CD4-positive, alpha-beta memory T cell (primary cell): ENCODE results near the gene C3orf33. TPM values are rescaled to one million over a fixed set of nuclear protein-coding genes. Genes with fewer than 3 reads are reported as not detected.

ENCODE experiments used
- CTCF ChIA-PET: fragments of 350-600 bp; sonication (Branson Sonifier 250); formaldehyde crosslinking; loops from one replicate; lab custom pipeline; 2021; ENCODE audit warnings: inconsistent platforms; ENCODE audit not compliant: partially characterized antibody; lab: Charles Lee
- POLR2A ChIA-PET: fragments of 350-600 bp; sonication (Branson Sonifier 250); formaldehyde crosslinking; loops from one replicate; lab custom pipeline; 2021; ENCODE audit not compliant: partially characterized antibody; lab: Charles Lee
- DNase-seq, 5 donors: peaks; one replicate each; pipeline versions ENCODE4 v3.0.0 to v3.0.0-alpha.2; 2020 to 2022; ENCODE audit warnings: mixed read lengths in 1 of 5
- H3K27ac ChIP-seq: one replicate; pipeline ENCODE4 v1.7.0; 2013; ENCODE audit warnings: low read depth, low read length
- H3K27me3 ChIP-seq: 2 replicates; pipeline ENCODE4 v1.7.0; 2013; ENCODE audit warnings: mild to moderate bottlenecking, low read length, moderate library complexity; ENCODE audit not compliant: insufficient read depth
- H3K36me3 ChIP-seq: 2 replicates; pipeline ENCODE4 v1.7.0; 2013; ENCODE audit warnings: mild to moderate bottlenecking, low read length, moderate library complexity; ENCODE audit not compliant: insufficient read depth
- H3K4me1 ChIP-seq: 2 replicates; pipeline ENCODE4 v1.7.0; 2013; ENCODE audit warnings: mild to moderate bottlenecking, low read length, moderate library complexity; ENCODE audit not compliant: insufficient read depth
- H3K4me3 ChIP-seq, 2 donors: one replicate each; pipeline ENCODE4 v1.7.0; 2013; ENCODE audit warnings: low read length in 2 of 2, mild to moderate bottlenecking in 1 of 2
- H3K9me3 ChIP-seq, 2 donors: one replicate each; pipeline ENCODE4 v1.7.0; 2013; ENCODE audit warnings: low read length in 2 of 2, control low read depth in 1 of 2; ENCODE audit not compliant: control insufficient read depth in 1 of 2
- H3K27ac Mint-ChIP-seq, 7 donors: one replicate each; pipeline ENCODE4 v1.8.0; 2020 to 2021; ENCODE audit warnings: mixed read lengths in 7 of 7, mild to moderate bottlenecking in 6 of 7, inconsistent platforms in 3 of 7, moderate library complexity in 3 of 7
- H3K27me3 Mint-ChIP-seq, 2 donors: one replicate each; pipeline ENCODE4 v1.8.0; 2020 to 2021; ENCODE audit warnings: mixed read lengths in 2 of 2
- H3K36me3 Mint-ChIP-seq, 2 donors: one replicate each; pipeline ENCODE4 v1.8.0; 2020 to 2021; ENCODE audit warnings: mixed read lengths in 2 of 2, inconsistent platforms in 1 of 2, mild to moderate bottlenecking in 1 of 2
- H3K4me1 Mint-ChIP-seq, 4 donors: one replicate each; pipeline ENCODE4 v1.8.0; 2020 to 2021; ENCODE audit warnings: mixed read lengths in 4 of 4, mild to moderate bottlenecking in 1 of 4
- H3K4me3 Mint-ChIP-seq, 8 donors: one replicate each; pipeline ENCODE4 v1.8.0; 2020 to 2021; ENCODE audit warnings: mixed read lengths in 8 of 8, mild to moderate bottlenecking in 7 of 8, moderate library complexity in 6 of 8, inconsistent platforms in 3 of 8
- H3K9me3 Mint-ChIP-seq, 8 donors: one replicate each; pipeline ENCODE4 v1.8.0; 2020 to 2021; ENCODE audit warnings: mixed read lengths in 8 of 8, mild to moderate bottlenecking in 5 of 8, inconsistent platforms in 3 of 8, moderate library complexity in 1 of 8
- intact Hi-C: fragments of 100-400 bp; cut with micrococcal nuclease; formaldehyde crosslinking; loops from one replicate; pipeline ENCODE4 v1.15.1; 2023
- polyA plus RNA-seq, 2 donors: library from polyadenylated mRNA; unstranded; fragments of 300-500 nt; fragmentation: Illumina TruSeq; gene quantifications; one replicate each; pipeline ENCODE4 v1.2.3, GENCODE V29; 2021
- total RNA-seq, 2 experiments: library from RNA; stranded (reverse); gene quantifications; one replicate each; pipeline ENCODE4 v1.2.3, GENCODE V29; 2021

Gene C3orf33
- total and polyA plus RNA-seq, 4 experiments from 2014 or later = 3.1 to 4.6 (median 3.6) TPM

GRCh38 chr3:155727836-155728235 is 78.2 kb downstream of the C3orf33 start:
- H3K9me3 ChIP-seq = no peaks in the 10 kb centered on the region
- Mint-ChIP-seq H3K4me1 (peaks cover 0 to 4% (median 0%) of the 10 kb centered on the region in 4 donors), H3K9me3 (peaks cover 0 to 2% (median 0%) of the 10 kb centered on the region in 8 donors), H3K27ac (no peak overlapping the region), H3K36me3 (no peaks in the 10 kb centered on the region), H3K4me3 (no peak overlapping the region), H3K27me3 (peaks cover 11 to 16% of the 10 kb centered on the region in 2 donors)
- intact Hi-C loops = no loop called here
- ChIA-PET CTCF (no interaction called here), POLR2A (no interaction called here)
- no peak overlapping the region for H3K4me3 ChIP-seq
- no peaks in the 10 kb centered on the region for H3K36me3 ChIP-seq
- H3K27ac ChIP-seq = no peak overlapping the region
- no peaks in the 10 kb centered on the region for H3K4me1 ChIP-seq
- DNase-seq = no peak
- peaks cover 3% of the 10 kb centered on the region for H3K27me3 ChIP-seq

DNA sequence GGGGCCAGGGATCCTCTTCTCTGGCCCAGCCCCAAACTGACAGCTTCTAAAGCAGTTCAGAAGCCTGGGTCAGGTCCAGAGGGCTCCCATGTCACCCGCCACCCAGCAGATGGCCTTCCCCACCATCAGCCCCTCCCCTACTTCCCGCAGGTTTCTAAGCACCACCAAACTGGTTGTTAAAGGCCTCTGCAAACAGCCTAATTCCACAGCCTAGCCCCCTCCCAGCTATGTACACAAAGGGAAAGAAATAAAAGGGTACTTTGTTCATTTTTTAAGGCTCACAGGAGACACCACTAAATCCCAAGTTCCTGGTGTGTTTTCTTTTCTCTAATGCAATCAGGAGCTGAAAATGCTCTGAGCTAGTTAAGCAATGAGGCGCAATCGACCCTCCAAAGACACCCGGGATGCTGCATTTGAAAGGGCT is 91.8 kb downstream of the C3orf33 start:
- intact Hi-C loops = no loop called here
- no peaks in the 10 kb centered on the region for H3K27me3 ChIP-seq
- H3K27ac ChIP-seq = no peak overlapping the region
- Mint-ChIP-seq H3K27me3 (no peaks in the 10 kb centered on the region), H3K36me3 (peaks cover 2 to 5% of the 10 kb centered on the region in 2 donors), H3K27ac (no peak overlapping the region), H3K9me3 (peaks cover 8 to 28% (median 17%) of the 10 kb centered on the region in 8 donors), H3K4me1 (no peaks in the 10 kb centered on the region), H3K4me3 (no peak overlapping the region)
- H3K9me3 ChIP-seq = no peaks in the 10 kb centered on the region
- H3K4me1 ChIP-seq = no peaks in the 10 kb centered on the region
- ChIA-PET POLR2A (no interaction called here), CTCF (interaction anchor here (1.0 to 5.8 kb wide), 3 partner anchors 10 to 13 kb away, joined by 4 to 30 read pairs (median 16); no protein-coding TSS in a partner anchor)
- H3K4me3 ChIP-seq = no peak overlapping the region
- DNase-seq = no peak
- H3K36me3 ChIP-seq = no peaks in the 10 kb centered on the region

Other genes with a start within 250 kb of the C3orf33 start
- not detected for gene PLCH1, start 61.2 kb downstream of the C3orf33 start, total RNA-seq
- gene PLCH1, start 61.2 kb downstream of the C3orf33 start, polyA plus RNA-seq = under 1 TPM in 1 of 2 donors, not detected in 1; 0.02 TPM
- 10 to 100 TPM; 44.9 to 45.8 TPM for gene SLC33A1, start 48.1 kb upstream of the C3orf33 start, total RNA-seq
- 10 to 100 TPM; 18.4 to 23.7 TPM for gene SLC33A1, start 48.1 kb upstream of the C3orf33 start, polyA plus RNA-seq
- gene GMPS, start 64.4 kb upstream of the C3orf33 start, total RNA-seq = 10 to 100 TPM; 50.5 to 53.2 TPM
- gene GMPS, start 64.4 kb upstream of the C3orf33 start, polyA plus RNA-seq = 100 to 1,000 TPM in 1 of 2 donors, 10 to 100 TPM in 1; 74.9 to 103 TPM